Measurements from ENCODE around the gene EBP.
A peak's percentile ranks its signal among the peaks of the same experiment; 100 is the strongest.

EBP gene

GRCh38 chrX:48521353-48522243 is at the start of gene EBP:
Gene EBP, plus strand, starts transcription at chrX:48521808. Its CDS starts 1,964 bp downstream, at chrX:48523772.
- DNase-seq (ENCODE audit: low read depth) = peak; percentile 69

- DNase-seq (ENCODE audit: low read depth) = no peak
These were observed 49.4 kb upstream of the EBP start for GRCh38 chrX:48472225-48472624.

- no peak for DNase-seq (ENCODE audit: low read depth)
These were observed 48.5 kb upstream of the EBP start for GRCh38 chrX:48472851-48473703.

- no peak for DNase-seq (ENCODE audit: low read depth)
These were observed 48.0 kb upstream of the EBP start for GRCh38 chrX:48473704-48473990.

GRCh38 chrX:48474127-48474526 is 47.5 kb upstream of the EBP start:
- no peak for DNase-seq (ENCODE audit: low read depth)

GRCh38 chrX:48474581-48474980 is 47.0 kb upstream of the EBP start:
- DNase-seq (ENCODE audit: low read depth) = no peak

- no peak for DNase-seq (ENCODE audit: low read depth)
These were observed 46.3 kb upstream of the EBP start for GRCh38 chrX:48475296-48475695.

GRCh38 chrX:48475774-48476577 is 45.6 kb upstream of the EBP start, which contains the start of gene FTSJ1:
Gene FTSJ1, plus strand, starts transcription at chrX:48476199. Its CDS starts 1,849 bp downstream, at chrX:48478048.
- peak; percentile 39 for DNase-seq (ENCODE audit: low read depth)

- DNase-seq (ENCODE audit: low read depth) = no peak
These were observed 44.7 kb upstream of the EBP start for GRCh38 chrX:48476919-48477318.

- no peak for DNase-seq (ENCODE audit: low read depth)
These were observed 43.5 kb upstream of the EBP start for GRCh38 chrX:48477960-48478755.

- DNase-seq (ENCODE audit: low read depth) = no peak
These were observed 42.8 kb upstream of the EBP start for GRCh38 chrX:48478806-48479205.

GRCh38 chrX:48480142-48480541 is 41.5 kb upstream of the EBP start:
- DNase-seq (ENCODE audit: low read depth) = no peak

- DNase-seq (ENCODE audit: low read depth) = no peak
These were observed 41.0 kb upstream of the EBP start for GRCh38 chrX:48480583-48480982.

GRCh38 chrX:48482526-48482925 is 39.1 kb upstream of the EBP start:
- DNase-seq (ENCODE audit: low read depth) = no peak

GRCh38 chrX:48487362-48487798 is 34.2 kb upstream of the EBP start:
- DNase-seq (ENCODE audit: low read depth) = no peak

GRCh38 chrX:48488034-48488433 is 33.6 kb upstream of the EBP start:
- no peak for DNase-seq (ENCODE audit: low read depth)

GRCh38 chrX:48489296-48489695 is 32.3 kb upstream of the EBP start:
- no peak for DNase-seq (ENCODE audit: low read depth)

GRCh38 chrX:48489892-48490291 is 31.7 kb upstream of the EBP start:
- no peak for DNase-seq (ENCODE audit: low read depth)

GRCh38 chrX:48490661-48491060 is 30.9 kb upstream of the EBP start:
- DNase-seq (ENCODE audit: low read depth) = no peak

- DNase-seq (ENCODE audit: low read depth) = no peak
These were observed 29.8 kb upstream of the EBP start for GRCh38 chrX:48491809-48492208.

- no peak for DNase-seq (ENCODE audit: low read depth)
These were observed 29.2 kb upstream of the EBP start for GRCh38 chrX:48492293-48492910.
